ENCODE data around the gene LOXHD1.

The LOXHD1 gene

GRCh38 chr18:46538376-46538775 is 118.6 kb downstream of the LOXHD1 start:
- no peak for DNase-seq

- DNase-seq, result no peak
These were observed 120.7 kb downstream of the LOXHD1 start for GRCh38 chr18:46536215-46536874.

GRCh38 chr18:46531482-46531881 is 125.5 kb downstream of the LOXHD1 start:
- no peak for DNase-seq

GRCh38 chr18:46528037-46528436 is 129.0 kb downstream of the LOXHD1 start:
- DNase-seq, result no peak

GRCh38 chr18:46519870-46520269 is 137.2 kb downstream of the LOXHD1 start:
- DNase-seq, result no peak

GRCh38 chr18:46518438-46518837 is 138.6 kb downstream of the LOXHD1 start:
- DNase-seq, result peak in 1 of 2 experiments; percentile 36

GRCh38 chr18:46516555-46516954 is 140.5 kb downstream of the LOXHD1 start:
- no peak for DNase-seq

GRCh38 chr18:46510386-46510785 is 146.6 kb downstream of the LOXHD1 start:
- no peak for DNase-seq

GRCh38 chr18:46509530-46509929 is 147.5 kb downstream of the LOXHD1 start:
- DNase-seq, result no peak

GRCh38 chr18:46506974-46507586 is 149.9 kb downstream of the LOXHD1 start:
- DNase-seq, result no peak

- DNase-seq, result no peak
These were observed 154.6 kb downstream of the LOXHD1 start for GRCh38 chr18:46502444-46502843.

GRCh38 chr18:46497129-46497528 is 159.9 kb downstream of the LOXHD1 start:
- DNase-seq, result no peak

- DNase-seq, result no peak
These were observed 168.4 kb downstream of the LOXHD1 start for GRCh38 chr18:46488471-46489213.

GRCh38 chr18:46485675-46486194 is 171.3 kb downstream of the LOXHD1 start:
- DNase-seq, result no peak

- peak in 1 of 2 experiments; percentile 56 for DNase-seq
These were observed 172.0 kb downstream of the LOXHD1 start for GRCh38 chr18:46484971-46485370.

GRCh38 chr18:46482831-46483230 is 174.2 kb downstream of the LOXHD1 start:
- no peak for DNase-seq

GRCh38 chr18:46481847-46482245 is 175.2 kb downstream of the LOXHD1 start:
- no peak for DNase-seq

GRCh38 chr18:46481048-46481846 is 175.8 kb downstream of the LOXHD1 start:
- peak in 1 of 2 experiments; percentile 67 for DNase-seq

- DNase-seq, result no peak
These were observed 176.8 kb downstream of the LOXHD1 start for GRCh38 chr18:46480226-46480625.

GRCh38 chr18:46478796-46479195 is 178.2 kb downstream of the LOXHD1 start:
- DNase-seq, result no peak

- DNase-seq, result no peak
These were observed 179.5 kb downstream of the LOXHD1 start for GRCh38 chr18:46477425-46478011.

- DNase-seq, result no peak
These were observed 181.6 kb downstream of the LOXHD1 start for GRCh38 chr18:46475390-46475752.
